ENCODE data around the gene TMEM179.

- TF ChIP-seq CTCF (IDR thresholded peaks at IDR 0.05; ENCODE audit: borderline replicate concordance, extremely low read depth, low read length, poor library complexity, severe bottlenecking) (no peak), EZH2 (IDR thresholded peaks at IDR 0.05; ENCODE audit: borderline replicate concordance, low read depth, low read length, severe bottlenecking) (no peak)
Observed at GRCh38 chr14:104568620-104569019, 36.0 kb downstream of the TMEM179 start.

Measured in DND-41 (cell line).